K562 (cell line): ENCODE measurements around the gene PEX5. TPM values are rescaled to one million over a fixed set of nuclear protein-coding genes. Genes with fewer than 3 reads are reported as not detected.

Experiments
- ATAC-seq: fragments of 200-7000 bp; cut with Tn5 transposase; 3 replicates; pipeline ENCODE4 v1.9.1; 2020; ENCODE audit warnings: moderate library complexity
- BruUV-seq: library from RNA; stranded (reverse); fragments of 400-500 nt; replicated peaks from 2 replicates; lab custom pipeline; 2021; lab: Mats Ljungman, UMichigan
- CTCF ChIA-PET: fragments of 300-600 bp; formaldehyde crosslinking; extraction: SDS; loops from one replicate; lab custom pipeline; 2021; ENCODE audit warnings: low intra/inter-chr PET ratio; lab: Yijun Ruan, JAX
- POLR2A ChIA-PET: fragments of 300-600, 350-650 bp; sonication (Branson Sonifier 250); formaldehyde crosslinking; extraction: SDS; loops from one replicate; lab custom pipeline; 2021; ENCODE audit warnings: antibody characterized with exemption, inconsistent platforms; lab: Yijun Ruan, JAX
- DNase-seq, 4 experiments: peaks; one replicate each; pipeline versions ENCODE4 v3.0.0 to v3.0.0-alpha.2; 2011 to 2018; ENCODE audit warnings: low spot score in 3 of 4, mixed read lengths in 3 of 4; ENCODE audit errors: extremely low read depth in 1 of 4
- FAIRE-seq: peaks from 2 replicates; lab custom pipeline; 2011; peaks lifted over from hg19 to GRCh38; lab: Jason Lieb, UNC
- H2AFZ ChIP-seq: 2 replicates; pipeline ENCODE4 v1.6.0; 2011; ENCODE audit warnings: low read depth, low read length, control low read depth, inconsistent platforms
- H3K27ac ChIP-seq: fragments of 200-600 bp; 3 replicates; pipeline ENCODE4 v1.8.0; 2011; ENCODE audit warnings: low read depth, mild to moderate bottlenecking, control low read depth, inconsistent platforms, low read length, moderate library complexity, mixed read lengths; ENCODE audit errors: extremely low read depth
- H3K27me3 ChIP-seq, 2 experiments: fragments of 300-600 bp in 1 of 2; 2 replicates in 1 of 2; 3 replicates in 1 of 2; pipeline versions ENCODE4 v1.6.0 to v1.8.0; 2011; ENCODE audit warnings: inconsistent platforms in 2 of 2, low read length in 2 of 2, mild to moderate bottlenecking in 1 of 2, mixed read lengths in 1 of 2, moderate library complexity in 1 of 2; ENCODE audit not compliant: control insufficient read depth in 2 of 2, insufficient read depth in 2 of 2
- H3K36me3 ChIP-seq: fragments of 300-600 bp; 3 replicates; pipeline ENCODE4 v1.8.0; 2011; ENCODE audit warnings: mild to moderate bottlenecking, low read length, inconsistent platforms; ENCODE audit not compliant: control insufficient read depth, insufficient read depth
- H3K4me1 ChIP-seq, 2 experiments: fragments of 200-600 bp in 1 of 2; replicated peaks in 1 of 2; 2 replicates in 1 of 2; 3 replicates in 1 of 2; pipeline versions ENCODE4 v1.5.1 to v1.8.0; 2011; ENCODE audit warnings: inconsistent platforms in 2 of 2, low read length in 2 of 2, mild to moderate bottlenecking in 1 of 2, mixed read lengths in 1 of 2, moderate library complexity in 1 of 2; ENCODE audit not compliant: control insufficient read depth in 2 of 2, insufficient read depth in 2 of 2
- H3K4me2 ChIP-seq: 2 replicates; pipeline ENCODE4 v1.6.1; 2011; ENCODE audit warnings: low read length, control low read depth, inconsistent platforms, mixed read lengths; ENCODE audit not compliant: insufficient read depth
- H3K4me3 ChIP-seq: fragments of 200-600 bp; sonication (generic), shearing (Covaris generic); 2 replicates; pipeline ENCODE4 v1.5.1; 2016; ENCODE audit warnings: control low read depth, inconsistent platforms
- H3K79me2 ChIP-seq: fragments of 200-600 bp; 3 replicates; pipeline ENCODE4 v1.8.0; 2011; ENCODE audit warnings: low read length, inconsistent platforms; ENCODE audit not compliant: control insufficient read depth, insufficient read depth
- H3K9ac ChIP-seq, 2 experiments: 2 replicates each; pipeline versions ENCODE4 v1.6.0 to v1.6.1; 2011; ENCODE audit warnings: low read depth in 2 of 2, low read length in 2 of 2, control low read depth in 1 of 2, inconsistent platforms in 1 of 2, mild to moderate bottlenecking in 1 of 2, mixed read lengths in 1 of 2; ENCODE audit not compliant: insufficient read depth in 1 of 2
- H3K9me1 ChIP-seq: one replicate; pipeline ENCODE4 v1.6.0; 2011; ENCODE audit warnings: inconsistent platforms, mild to moderate bottlenecking, low read length, moderate library complexity; ENCODE audit not compliant: control insufficient read depth, insufficient read depth
- H3K9me3 ChIP-seq: replicated peaks from 2 replicates; pipeline ENCODE4 v1.5.1; 2011; ENCODE audit warnings: low read depth, low read length, inconsistent platforms; ENCODE audit not compliant: control insufficient read depth, insufficient read depth
- H4K20me1 ChIP-seq: replicated peaks from 2 replicates; pipeline ENCODE4 v1.6.1; 2011; ENCODE audit warnings: low read length, inconsistent platforms, mixed read lengths; ENCODE audit not compliant: control insufficient read depth, insufficient read depth
- ADNP ChIP-seq: fragments of 200-800 bp; sonication (Bioruptor generic); IDR thresholded peaks from 2 replicates; pipeline ENCODE4 v1.6.1; 2016; ENCODE audit warnings: missing genetic modification characterization, missing compliant biosample characterization
- EGR1 ChIP-seq: fragments of 450-650 bp; conservative IDR thresholded peaks from 2 replicates; pipeline ENCODE4 v1.6.1; 2017; ENCODE audit warnings: mild to moderate bottlenecking
- ELF2 ChIP-seq: fragments of 250-450 bp; sonication (Bioruptor Pico); IDR thresholded peaks from 2 replicates; pipeline ENCODE4 v1.5.0; 2021; ENCODE audit warnings: mild to moderate bottlenecking
- EZH2 ChIP-seq: IDR thresholded peaks from 2 replicates; pipeline ENCODE4 v1.6.1; 2012; ENCODE audit warnings: low read depth, mild to moderate bottlenecking, inconsistent platforms, low read length, borderline replicate concordance
- NFATC3 ChIP-seq: fragments of 450-650 bp; IDR thresholded peaks from 2 replicates; pipeline ENCODE4 v1.6.1; 2017; ENCODE audit warnings: mild to moderate bottlenecking
- RHOXF2B ChIP-seq: fragments of 250-450 bp; sonication (Bioruptor Pico); conservative IDR thresholded peaks from 2 replicates; pipeline ENCODE4 v1.5.1; 2021
- YBX1 ChIP-seq: fragments of 450-650 bp; IDR thresholded peaks from 2 replicates; pipeline ENCODE4 v1.7.1; 2016; ENCODE audit warnings: mild to moderate bottlenecking
- ZBTB7A ChIP-seq: IDR thresholded peaks from 2 replicates; pipeline ENCODE4 v1.6.1; 2011; ENCODE audit warnings: low read depth, mild to moderate bottlenecking, low read length, moderate library complexity, borderline replicate concordance; ENCODE audit not compliant: control insufficient read depth
- WGBS: fragments of 100-300 bp; shearing (Covaris generic); methylation state at CpG from one replicate; pipeline ENCODE4 v1.1.6; 2016; ENCODE audit warnings: low coverage, mixed read lengths; ENCODE audit not compliant: insufficient coverage; ENCODE audit errors: missing lambda C conversion rate; 5-methylcytosine and 5-hydroxymethylcytosine counted together
- in situ Hi-C: fragments of 300-500 bp; cut with MboI; formaldehyde crosslinking; loops from 4 replicates; pipeline ENCODE4 v1.15.0; 2018; ENCODE audit warnings: inconsistent platforms, mixed read lengths
- intact Hi-C: fragments of 100-400 bp; cut with micrococcal nuclease; formaldehyde crosslinking; loops from 2 replicates; pipeline ENCODE4 v1.14.2; 2022
- polyA plus RNA-seq, 8 experiments: library from polyadenylated mRNA; depleted of rRNA in 4 of 8; stranded (reverse) in 5 of 8; unstranded in 3 of 8; fragments of >200 nt; fragmentation: Nextera tagmentation in 2 of 8; fragmentation: Illumina TruSeq in 1 of 8; extraction: Ambion mirVana in 2 of 8; extraction: Trizol in 1 of 8; gene quantifications; 2 replicates each; pipeline versions ENCODE4 v1.2.1 to v1.2.3, GENCODE V29; 2011 to 2014; ENCODE audit warnings: inconsistent platforms in 1 of 8, missing spikeins in 1 of 8
- total RNA-seq, 7 experiments: library from RNA; depleted of rRNA in 6 of 7; stranded (reverse); fragments of >200 nt in 6 of 7; fragmentation: Illumina TruSeq in 2 of 7; extraction: Trizol in 2 of 7; gene quantifications; 2 replicates each; pipeline versions ENCODE4 v1.2.1 to v1.2.3, GENCODE V29; 2011 to 2021; ENCODE audit warnings: low replicate concordance in 1 of 7
- TF ChIP-seq, protein P1 (sequence below): fragments of 450-650 bp; IDR thresholded peaks from 2 replicates; pipeline ENCODE4 v1.6.1; 2016; ENCODE audit warnings: low read depth

The PEX5 gene
- total and polyA plus RNA-seq, 9 of the 15 experiments (the other 6 are each of a cell fraction or from before 2014, with no cell fraction given) = 1.4 to 26.1 (median 14.0) TPM

GRCh38 chr12:7151532-7151931 is 38.0 kb upstream of the PEX5 start (continued):
- TF ChIP-seq EGR1 = no peak
- TF ChIP-seq, protein P1, sequence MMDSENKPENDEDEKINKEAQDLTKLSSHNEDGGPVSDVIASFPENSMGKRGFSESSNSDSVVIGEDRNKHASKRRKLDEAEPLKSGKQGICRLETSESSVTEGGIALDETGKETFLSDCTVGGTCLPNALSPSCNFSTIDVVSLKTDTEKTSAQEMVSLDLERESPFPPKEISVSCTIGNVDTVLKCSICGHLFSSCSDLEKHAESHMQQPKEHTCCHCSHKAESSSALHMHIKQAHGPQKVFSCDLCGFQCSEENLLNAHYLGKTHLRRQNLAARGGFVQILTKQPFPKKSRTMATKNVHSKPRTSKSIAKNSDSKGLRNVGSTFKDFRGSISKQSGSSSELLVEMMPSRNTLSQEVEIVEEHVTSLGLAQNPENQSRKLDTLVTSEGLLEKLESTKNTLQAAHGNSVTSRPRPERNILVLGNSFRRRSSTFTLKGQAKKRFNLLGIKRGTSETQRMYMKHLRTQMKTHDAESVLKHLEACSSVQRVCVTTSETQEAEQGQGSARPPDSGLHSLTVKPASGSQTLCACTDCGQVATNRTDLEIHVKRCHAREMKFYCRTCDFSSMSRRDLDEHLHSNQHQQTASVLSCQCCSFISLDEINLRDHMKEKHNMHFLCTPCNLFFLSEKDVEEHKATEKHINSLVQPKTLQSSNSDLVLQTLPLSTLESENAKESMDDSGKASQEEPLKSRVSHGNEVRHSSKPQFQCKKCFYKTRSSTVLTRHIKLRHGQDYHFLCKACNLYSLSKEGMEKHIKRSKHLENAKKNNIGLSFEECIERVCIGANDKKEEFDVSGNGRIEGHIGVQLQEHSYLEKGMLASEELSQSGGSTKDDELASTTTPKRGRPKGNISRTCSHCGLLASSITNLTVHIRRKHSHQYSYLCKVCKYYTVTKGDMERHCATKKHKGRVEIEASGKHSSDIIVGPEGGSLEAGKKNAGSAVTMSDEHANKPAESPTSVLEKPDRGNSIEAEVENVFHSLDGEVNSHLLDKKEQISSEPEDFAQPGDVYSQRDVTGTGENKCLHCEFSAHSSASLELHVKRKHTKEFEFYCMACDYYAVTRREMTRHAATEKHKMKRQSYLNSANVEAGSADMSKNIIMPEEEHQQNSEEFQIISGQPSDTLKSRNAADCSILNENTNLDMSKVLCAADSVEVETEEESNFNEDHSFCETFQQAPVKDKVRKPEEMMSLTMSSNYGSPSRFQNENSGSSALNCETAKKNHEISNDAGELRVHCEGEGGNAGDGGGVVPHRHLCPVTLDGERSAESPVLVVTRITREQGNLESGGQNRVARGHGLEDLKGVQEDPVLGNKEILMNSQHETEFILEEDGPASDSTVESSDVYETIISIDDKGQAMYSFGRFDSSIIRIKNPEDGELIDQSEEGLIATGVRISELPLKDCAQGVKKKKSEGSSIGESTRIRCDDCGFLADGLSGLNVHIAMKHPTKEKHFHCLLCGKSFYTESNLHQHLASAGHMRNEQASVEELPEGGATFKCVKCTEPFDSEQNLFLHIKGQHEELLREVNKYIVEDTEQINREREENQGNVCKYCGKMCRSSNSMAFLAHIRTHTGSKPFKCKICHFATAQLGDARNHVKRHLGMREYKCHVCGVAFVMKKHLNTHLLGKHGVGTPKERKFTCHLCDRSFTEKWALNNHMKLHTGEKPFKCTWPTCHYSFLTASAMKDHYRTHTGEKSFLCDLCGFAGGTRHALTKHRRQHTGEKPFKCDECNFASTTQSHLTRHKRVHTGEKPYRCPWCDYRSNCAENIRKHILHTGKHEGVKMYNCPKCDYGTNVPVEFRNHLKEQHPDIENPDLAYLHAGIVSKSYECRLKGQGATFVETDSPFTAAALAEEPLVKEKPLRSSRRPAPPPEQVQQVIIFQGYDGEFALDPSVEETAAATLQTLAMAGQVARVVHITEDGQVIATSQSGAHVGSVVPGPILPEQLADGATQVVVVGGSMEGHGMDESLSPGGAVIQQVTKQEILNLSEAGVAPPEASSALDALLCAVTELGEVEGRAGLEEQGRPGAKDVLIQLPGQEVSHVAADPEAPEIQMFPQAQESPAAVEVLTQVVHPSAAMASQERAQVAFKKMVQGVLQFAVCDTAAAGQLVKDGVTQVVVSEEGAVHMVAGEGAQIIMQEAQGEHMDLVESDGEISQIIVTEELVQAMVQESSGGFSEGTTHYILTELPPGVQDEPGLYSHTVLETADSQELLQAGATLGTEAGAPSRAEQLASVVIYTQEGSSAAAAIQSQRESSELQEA = no peak

DNA sequence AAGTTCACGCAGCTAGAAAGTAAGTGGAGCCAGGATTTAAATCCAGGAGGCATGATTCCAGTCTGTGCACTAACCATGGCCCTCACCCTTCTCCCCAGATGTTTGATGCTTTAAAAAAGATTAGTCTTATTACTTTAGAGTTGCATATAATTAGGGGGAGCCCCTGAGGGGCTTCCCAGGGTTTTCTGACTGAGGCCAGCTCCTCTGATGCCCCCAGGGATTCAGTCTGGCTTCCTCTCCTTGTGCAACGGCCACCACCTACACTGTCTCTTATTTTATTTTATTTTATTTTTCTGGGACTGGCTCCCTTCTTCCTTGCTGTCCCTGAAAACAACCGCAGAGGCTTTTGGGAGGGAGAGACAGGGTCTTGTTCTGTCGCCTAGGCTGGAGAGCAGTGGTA is 36.7 kb upstream of the PEX5 start:
- ChIA-PET CTCF (no interaction called here), POLR2A (interaction anchor here (0.6 to 1.7 kb wide), 3 partner anchors 8 to 12 kb away, joined by 4 to 5 read pairs (median 5); no protein-coding TSS in a partner anchor)
- H3K9me1 ChIP-seq = no peaks in the 10 kb centered on the region
- no peak for FAIRE-seq
- no peaks in the 10 kb centered on the region for H3K79me2 ChIP-seq
- no peak overlapping the region for H3K27ac ChIP-seq
- no peaks in the 10 kb centered on the region for H4K20me1 ChIP-seq
- H3K9me3 ChIP-seq = no peaks in the 10 kb centered on the region
- H3K27me3 ChIP-seq = no peaks in the 10 kb centered on the region
- intact Hi-C loops (no loop called here), in situ Hi-C loops (no loop called here)
- TF ChIP-seq ELF2 (CRISPR knock-in tag) (no peak), NFATC3 (no peak), ZBTB7A (no peak), RHOXF2B (CRISPR knock-in tag) (no peak), ADNP (tag) (no peak), EZH2 (no peak), YBX1 (no peak)
- TF ChIP-seq, all 486 proteins: peak for 0
- Histone ChIP-seq H3K4me3 (no peak overlapping the region), H2AFZ (no peak overlapping the region), H3K4me1 (peaks cover 0 to 9% of the 10 kb centered on the region in 2 experiments; a peak in 2 of 5 replicates), H3K36me3 (peaks cover 28% of the 10 kb centered on the region; the same call in 2 of the 3 replicates), H3K9ac (no peak overlapping the region), H3K4me2 (no peak overlapping the region)
- 56% methylated on average over 3 of the region's 4 CpGs for WGBS
- BruUV-seq = no TSS peak
- ATAC-seq (no peak), DNase-seq (no peak)
